GM23338 (cell line): Measurements from ENCODE around the gene IL1RL2. TPM values are rescaled to one million over a fixed set of nuclear protein-coding genes. Genes with fewer than 3 reads are reported as not detected.
A peak's percentile ranks its signal among the peaks of the same experiment; 100 is the strongest.

ENCODE experiments used
- ATAC-seq: fragments of 200-7000 bp; cut with Tn5 transposase; 3 replicates; pipeline ENCODE4 v1.9.1; 2020
- DNase-seq: peaks from one replicate; pipeline ENCODE4 v3.0.0-alpha.2; 2015; ENCODE audit warnings: low spot score
- H2AFZ ChIP-seq: fragments of 200-600 bp; sonication (generic); 2 replicates; pipeline ENCODE4 v1.8.0; 2016; ENCODE audit warnings: antibody characterized with exemption, mild to moderate bottlenecking, moderate library complexity
- H3F3A ChIP-seq: fragments of 200-600 bp; sonication (generic); replicated peaks from 2 replicates; pipeline ENCODE4 v1.8.0; 2017; ENCODE audit warnings: antibody characterized with exemption, mixed run types, low read depth
- H3K27ac ChIP-seq: fragments of 200-600 bp; sonication (generic); 2 replicates; pipeline ENCODE4 v1.6.1; 2016; ENCODE audit warnings: low read depth
- H3K27me3 ChIP-seq: fragments of 200-600 bp; sonication (generic); 2 replicates; pipeline ENCODE4 v1.8.0; 2016; ENCODE audit warnings: mild to moderate bottlenecking, mixed run types, moderate library complexity; ENCODE audit not compliant: insufficient read depth
- H3K36me3 ChIP-seq: fragments of 200-600 bp; sonication (generic); 2 replicates; pipeline ENCODE4 v1.8.0; 2016; ENCODE audit warnings: mild to moderate bottlenecking; ENCODE audit not compliant: insufficient read depth
- H3K4me1 ChIP-seq: fragments of 200-600 bp; sonication (generic); 2 replicates; pipeline ENCODE4 v1.8.0; 2016; ENCODE audit warnings: mild to moderate bottlenecking, moderate library complexity; ENCODE audit not compliant: insufficient read depth
- H3K4me2 ChIP-seq: fragments of 200-600 bp; sonication (generic); 2 replicates; pipeline ENCODE4 v1.7.1; 2017; ENCODE audit warnings: mixed run types
- H3K4me3 ChIP-seq: fragments of 200-600 bp; sonication (generic); 2 replicates; pipeline ENCODE4 v1.6.1; 2016; ENCODE audit warnings: mixed run types
- H3K79me2 ChIP-seq: fragments of 200-600 bp; sonication (generic); replicated peaks from 2 replicates; pipeline ENCODE4 v1.8.0; 2017; ENCODE audit warnings: mild to moderate bottlenecking; ENCODE audit not compliant: insufficient read depth
- H3K9me2 ChIP-seq: fragments of 200-600 bp; sonication (generic); 2 replicates; pipeline ENCODE4 v1.8.0; 2017; ENCODE audit not compliant: insufficient read depth
- H4K20me1 ChIP-seq: fragments of 200-600 bp; sonication (generic); replicated peaks from 2 replicates; pipeline ENCODE4 v1.8.0; 2017; ENCODE audit warnings: mild to moderate bottlenecking; ENCODE audit not compliant: insufficient read depth
- H3K27ac Mint-ChIP-seq: 2 replicates; pipeline ENCODE4 v1.8.0; 2020; ENCODE audit warnings: inconsistent platforms, mild to moderate bottlenecking, moderate library complexity, mixed read lengths
- H3K27me3 Mint-ChIP-seq: 3 replicates; pipeline ENCODE4 v1.8.0; 2022; ENCODE audit warnings: low read depth, mild to moderate bottlenecking, moderate library complexity, mixed read lengths, inconsistent platforms; ENCODE audit not compliant: insufficient read depth, poor library complexity
- H3K36me3 Mint-ChIP-seq: 3 replicates; pipeline ENCODE4 v1.8.0; 2021; ENCODE audit warnings: low read depth, mild to moderate bottlenecking, inconsistent platforms, moderate library complexity, mixed read lengths
- H3K4me1 Mint-ChIP-seq: 3 replicates; pipeline ENCODE4 v1.8.0; 2020; ENCODE audit warnings: mild to moderate bottlenecking, inconsistent platforms, mixed read lengths
- H3K4me3 Mint-ChIP-seq: 3 replicates; pipeline ENCODE4 v1.8.0; 2021; ENCODE audit warnings: moderate library complexity, mild to moderate bottlenecking, inconsistent platforms, mixed read lengths
- H3K9me3 Mint-ChIP-seq: 3 replicates; pipeline ENCODE4 v1.8.0; 2020; ENCODE audit warnings: moderate library complexity, mild to moderate bottlenecking, inconsistent platforms, mixed read lengths
- EZH2phosphoT487 ChIP-seq: fragments of 200-600 bp; sonication (generic); IDR thresholded peaks from one replicate; pipeline ENCODE4 v1.8.1; 2018; ENCODE audit warnings: antibody characterized with exemption; ENCODE audit not compliant: unreplicated experiment
- NANOG ChIP-seq: IDR thresholded peaks from 2 replicates; pipeline ENCODE4 v1.6.1; 2016; ENCODE audit warnings: antibody characterized with exemption, borderline replicate concordance
- STAT1 ChIP-seq: IDR thresholded peaks from one replicate; pipeline ENCODE4 v1.6.1; 2016; ENCODE audit warnings: antibody characterized with exemption; ENCODE audit not compliant: unreplicated experiment
- ZNF331 ChIP-seq: fragments of 250-450 bp; sonication (Bioruptor Pico); IDR thresholded peaks from 2 replicates; pipeline ENCODE4 v1.5.0; 2020; ENCODE audit warnings: low read depth, mild to moderate bottlenecking, moderate library complexity
- polyA plus RNA-seq: library from polyadenylated mRNA; unstranded; fragments of >200 nt; fragmentation: Nextera tagmentation; extraction: Ambion mirVana; gene quantifications from 2 replicates; pipeline ENCODE4 v1.2.1, GENCODE V29; 2016
- total RNA-seq: library from RNA; depleted of rRNA; stranded (reverse); fragments of >200 nt; shearing (Covaris generic); gene quantifications from 2 replicates; pipeline ENCODE4 v1.2.3, GENCODE V29; 2014
- TF ChIP-seq, protein P1 (sequence below): IDR thresholded peaks from one replicate; pipeline ENCODE4 v1.6.1; 2018; ENCODE audit warnings: antibody characterized with exemption; ENCODE audit not compliant: unreplicated experiment

The IL1RL2 gene
- total and polyA plus RNA-seq, 2 experiments from 2014 or later: not detected

- Mint-ChIP-seq H3K4me3 (no peak overlapping the region), H3K9me3 (peaks cover 12% of the 10 kb centered on the region), H3K4me1 (peaks cover 12% of the 10 kb centered on the region; the same call in 2 of the 3 replicates), H3K27me3 (peaks cover 31% of the 10 kb centered on the region), H3K27ac (no peak overlapping the region), H3K36me3 (peaks cover 2% of the 10 kb centered on the region; the same call in 2 of the 3 replicates)
- TF ChIP-seq NANOG (no peak), ZNF331 (CRISPR knock-in tag) (no peak), STAT1 (no peak), EZH2phosphoT487 (no peak)
- TF ChIP-seq, protein P1, sequence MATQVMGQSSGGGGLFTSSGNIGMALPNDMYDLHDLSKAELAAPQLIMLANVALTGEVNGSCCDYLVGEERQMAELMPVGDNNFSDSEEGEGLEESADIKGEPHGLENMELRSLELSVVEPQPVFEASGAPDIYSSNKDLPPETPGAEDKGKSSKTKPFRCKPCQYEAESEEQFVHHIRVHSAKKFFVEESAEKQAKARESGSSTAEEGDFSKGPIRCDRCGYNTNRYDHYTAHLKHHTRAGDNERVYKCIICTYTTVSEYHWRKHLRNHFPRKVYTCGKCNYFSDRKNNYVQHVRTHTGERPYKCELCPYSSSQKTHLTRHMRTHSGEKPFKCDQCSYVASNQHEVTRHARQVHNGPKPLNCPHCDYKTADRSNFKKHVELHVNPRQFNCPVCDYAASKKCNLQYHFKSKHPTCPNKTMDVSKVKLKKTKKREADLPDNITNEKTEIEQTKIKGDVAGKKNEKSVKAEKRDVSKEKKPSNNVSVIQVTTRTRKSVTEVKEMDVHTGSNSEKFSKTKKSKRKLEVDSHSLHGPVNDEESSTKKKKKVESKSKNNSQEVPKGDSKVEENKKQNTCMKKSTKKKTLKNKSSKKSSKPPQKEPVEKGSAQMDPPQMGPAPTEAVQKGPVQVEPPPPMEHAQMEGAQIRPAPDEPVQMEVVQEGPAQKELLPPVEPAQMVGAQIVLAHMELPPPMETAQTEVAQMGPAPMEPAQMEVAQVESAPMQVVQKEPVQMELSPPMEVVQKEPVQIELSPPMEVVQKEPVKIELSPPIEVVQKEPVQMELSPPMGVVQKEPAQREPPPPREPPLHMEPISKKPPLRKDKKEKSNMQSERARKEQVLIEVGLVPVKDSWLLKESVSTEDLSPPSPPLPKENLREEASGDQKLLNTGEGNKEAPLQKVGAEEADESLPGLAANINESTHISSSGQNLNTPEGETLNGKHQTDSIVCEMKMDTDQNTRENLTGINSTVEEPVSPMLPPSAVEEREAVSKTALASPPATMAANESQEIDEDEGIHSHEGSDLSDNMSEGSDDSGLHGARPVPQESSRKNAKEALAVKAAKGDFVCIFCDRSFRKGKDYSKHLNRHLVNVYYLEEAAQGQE: no peak
- Histone ChIP-seq H3K27me3 (peaks cover 38% of the 10 kb centered on the region), H3K4me1 (no peaks in the 10 kb centered on the region; the same call in 1 of the 2 replicates), H2AFZ (no peak overlapping the region), H3K4me3 (no peak overlapping the region), H3K79me2 (no peaks in the 10 kb centered on the region), H4K20me1 (no peaks in the 10 kb centered on the region), H3K9me2 (peaks cover 4% of the 10 kb centered on the region; the same call in 1 of the 2 replicates), H3K36me3 (no peaks in the 10 kb centered on the region), H3K4me2 (no peak overlapping the region), H3K27ac (no peak overlapping the region), H3F3A (0 out of 2 replicates have a peak, but pooled peaks cover 4% of the 10 kb centered on the region)
- no peak for DNase-seq
- no peak for ATAC-seq
These were observed 46.4 kb upstream of the IL1RL2 start for GRCh38 chr2:102140377-102140776.

- H3K4me1 Mint-ChIP-seq: peaks cover 12% of the 10 kb centered on the region; the same call in 2 of the 3 replicates
- Histone ChIP-seq H3K79me2 (no peaks in the 10 kb centered on the region), H3K9me2 (peaks cover 4% of the 10 kb centered on the region), H3F3A (0 out of 2 replicates have a peak, but pooled peaks cover 4% of the 10 kb centered on the region), H4K20me1 (no peaks in the 10 kb centered on the region), H3K27me3 (peaks cover 38% of the 10 kb centered on the region), H3K4me1 (no peaks in the 10 kb centered on the region; the same call in 1 of the 2 replicates), H3K4me2 (peak overlapping the region; percentile 96; the same call in 1 of the 2 replicates), H3K27ac (no peak overlapping the region), H3K36me3 (no peaks in the 10 kb centered on the region), H3K4me3 (peak overlapping the region; percentile 70; the same call in 1 of the 2 replicates), H2AFZ (peak overlapping the region; percentile 97)
- H3K36me3 Mint-ChIP-seq: peaks cover 4% of the 10 kb centered on the region; the same call in 2 of the 3 replicates
- H3K9me3 Mint-ChIP-seq: peaks cover 19% of the 10 kb centered on the region
- H3K4me3 Mint-ChIP-seq: peak overlapping the region; percentile 78
- ATAC-seq: peak; percentile 24
- peak; percentile 16 for DNase-seq
- no peak overlapping the region for H3K27ac Mint-ChIP-seq
- H3K27me3 Mint-ChIP-seq: peaks cover 31% of the 10 kb centered on the region
- TF ChIP-seq STAT1: no peak
- TF ChIP-seq, protein P1: no peak
- no peak for TF ChIP-seq EZH2phosphoT487
These were observed 45.5 kb upstream of the IL1RL2 start for GRCh38 chr2:102141011-102141943.
